GM12873 (cell line): ENCODE results near the gene RACK1.

ENCODE experiments used
- CTCF ChIP-seq: IDR thresholded peaks from 2 replicates; pipeline ENCODE4 v1.5.1; 2012; ENCODE audit warnings: low read depth, mild to moderate bottlenecking, moderate library complexity, low read length, control low read depth; ENCODE audit not compliant: insufficient read depth; ENCODE audit errors: missing control alignments

RACK1 gene

DNA sequence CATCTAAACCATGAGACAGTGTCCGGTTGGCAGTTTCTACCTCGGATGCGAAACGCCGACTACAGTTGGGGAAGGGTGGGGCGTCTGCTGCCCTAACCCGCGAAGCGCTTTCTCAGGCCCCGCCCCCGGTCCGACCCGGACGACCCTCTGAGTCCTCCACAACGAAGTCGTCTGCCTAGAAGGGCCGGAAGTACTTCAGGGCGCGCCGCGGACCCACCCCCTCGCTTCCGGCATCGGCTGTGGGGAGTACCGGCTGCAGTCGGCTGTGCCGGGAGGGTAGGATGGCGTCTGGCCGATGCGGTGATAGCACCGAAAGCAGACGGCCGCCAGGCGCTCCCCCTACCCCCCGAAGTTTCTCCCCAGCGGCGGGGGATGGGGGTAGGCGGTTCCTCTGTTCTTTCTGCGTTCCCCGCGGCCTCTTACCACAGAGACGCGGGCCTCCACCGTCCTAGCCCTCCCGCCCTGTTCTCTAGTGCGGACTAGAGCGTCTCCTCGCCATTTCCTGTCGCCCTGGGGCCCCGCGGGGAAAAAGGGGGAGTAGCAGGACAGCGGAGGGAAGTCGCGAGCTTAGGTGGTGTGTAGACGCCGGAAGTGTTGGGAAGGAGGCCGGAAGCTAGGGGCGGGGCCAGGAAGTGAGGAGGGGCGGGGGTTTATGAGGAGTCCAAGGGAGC is 20.5 kb downstream of the RACK1 start, which contains the start of gene TRIM41:
TRIM41 (plus strand) TSS at position 224 of the 671 bp plus-strand sequence. CDS start 719 bp downstream, outside the sequence.
- TF ChIP-seq CTCF: peak; percentile 5

DNA sequence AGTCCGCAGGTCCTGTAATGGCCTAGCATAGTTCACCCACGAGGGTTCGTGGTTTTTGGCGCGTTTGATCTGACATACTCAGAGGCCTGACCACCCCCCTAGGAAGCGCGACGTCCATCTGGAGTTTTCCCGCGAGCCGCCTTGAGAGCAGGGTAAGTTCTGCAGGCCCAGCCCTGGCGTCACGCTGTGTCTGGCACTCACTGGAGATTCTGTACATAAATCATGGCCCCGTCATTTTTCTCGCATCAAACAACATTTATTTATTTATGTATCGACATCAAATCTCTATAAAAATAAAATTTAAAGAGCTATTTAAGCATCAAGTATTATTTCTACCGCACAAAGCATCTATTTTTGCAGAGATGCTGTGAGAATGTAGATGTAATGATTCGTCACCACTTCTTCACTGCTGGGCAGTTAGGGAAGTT is 21.1 kb downstream of the RACK1 start:
- peak; percentile 8 for TF ChIP-seq CTCF

GRCh38 chr5:181221792-181222629 is 21.7 kb downstream of the RACK1 start:
- TF ChIP-seq CTCF: no peak

- no peak for TF ChIP-seq CTCF
Observed at GRCh38 chr5:181221105-181221791, 22.5 kb downstream of the RACK1 start.

DNA sequence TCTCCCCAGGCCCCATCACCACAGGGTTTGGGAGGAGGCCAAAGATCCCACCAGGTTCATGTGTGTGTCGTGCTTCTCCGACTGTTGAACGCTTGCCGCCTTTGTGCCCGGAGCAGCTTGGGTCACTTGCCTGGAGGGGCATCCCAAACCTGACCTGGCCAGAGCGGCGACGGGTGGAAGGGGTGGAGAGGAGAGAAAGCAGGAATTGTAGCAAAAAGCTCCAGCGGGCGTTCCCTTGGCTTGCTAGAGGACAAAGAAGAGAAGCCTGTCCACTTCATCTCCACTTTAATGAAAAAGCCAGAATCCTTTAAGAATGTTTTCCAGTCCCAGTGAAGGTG is 23.6 kb downstream of the RACK1 start:
- TF ChIP-seq CTCF: no peak

GRCh38 chr5:181219262-181220177 is 24.2 kb downstream of the RACK1 start:
- no peak for TF ChIP-seq CTCF
